B cell (primary cell): ENCODE measurements around the gene CMIP. TPM values are rescaled to one million over a fixed set of nuclear protein-coding genes. Genes with fewer than 3 reads are reported as not detected.

Experiments used
- ATAC-seq: fragments of 200-7000 bp; cut with Tn5 transposase; one replicate; pipeline ENCODE4 v1.10.0; 2021; ENCODE audit warnings: low read depth, mild to moderate bottlenecking, moderate number of reproducible peaks, moderate library complexity
- CTCF ChIA-PET: fragments of 350-600 bp; sonication (Branson Sonifier 250); formaldehyde crosslinking; loops from one replicate; lab custom pipeline; 2021; ENCODE audit warnings: antibody characterized with exemption, inconsistent platforms; lab: Charles Lee
- POLR2A ChIA-PET: fragments of 350-600 bp; sonication (Branson Sonifier 250); formaldehyde crosslinking; loops from one replicate; lab custom pipeline; 2021; ENCODE audit warnings: antibody characterized with exemption; lab: Charles Lee
- DNase-seq: peaks from one replicate; pipeline ENCODE4 v3.0.0; 2013
- H2AFZ ChIP-seq: 2 replicates; pipeline ENCODE4 v1.6.1; 2012; ENCODE audit warnings: mild to moderate bottlenecking, low read depth, low read length; ENCODE audit not compliant: insufficient read depth, poor library complexity, severe bottlenecking
- H3K27ac ChIP-seq, 2 donors: 1 replicate in 1 of 2; 2 replicates in 1 of 2; pipeline ENCODE4 v1.5.1; 2012 to 2013; ENCODE audit warnings: low read length in 2 of 2, mild to moderate bottlenecking in 2 of 2, moderate library complexity in 1 of 2
- H3K27me3 ChIP-seq, 4 experiments: fragments of 200-600 bp in 1 of 4; sonication (generic) in 1 of 4; replicated peaks in 1 of 4; 1 replicate in 2 of 4; 2 replicates in 2 of 4; pipeline versions ENCODE4 v1.6.1 to v1.7.0; 2013 to 2016; ENCODE audit warnings: low read length in 3 of 4, mild to moderate bottlenecking in 2 of 4, mixed read lengths in 1 of 4, moderate library complexity in 1 of 4; ENCODE audit not compliant: insufficient read depth in 4 of 4, control insufficient read depth in 3 of 4; ENCODE audit errors: control extremely low read depth in 1 of 4
- H3K36me3 ChIP-seq, 2 experiments: replicated peaks in 1 of 2; 1 replicate in 1 of 2; 2 replicates in 1 of 2; pipeline versions ENCODE4 v1.6.1 to v1.7.1; 2013; ENCODE audit warnings: low read length in 1 of 2; ENCODE audit not compliant: insufficient read depth in 2 of 2, control insufficient read depth in 1 of 2; ENCODE audit errors: control extremely low read depth in 1 of 2, extremely low read depth in 1 of 2
- H3K4me1 ChIP-seq, 2 donors: fragments of 200-600 bp in 1 of 2; sonication (generic) in 1 of 2; 1 replicate in 1 of 2; 2 replicates in 1 of 2; pipeline versions ENCODE4 v1.5.1 to v1.6.1; 2013 to 2017; ENCODE audit warnings: low read length in 2 of 2; ENCODE audit not compliant: control insufficient read depth in 2 of 2, insufficient read depth in 2 of 2
- H3K4me2 ChIP-seq: replicated peaks from 2 replicates; pipeline ENCODE3; 2012; ENCODE audit warnings: mild to moderate bottlenecking, low read depth, low read length; ENCODE audit not compliant: poor library complexity, severe bottlenecking
- H3K4me3 ChIP-seq, 5 experiments: fragments of 200-600 bp in 1 of 5; sonication (generic) in 1 of 5; 1 replicate in 3 of 5; 2 replicates in 2 of 5; pipeline versions ENCODE4 v1.5.1 to v1.7.0; 2011 to 2016; ENCODE audit warnings: low read length in 4 of 5, mild to moderate bottlenecking in 4 of 5, low read depth in 2 of 5, control low read depth in 1 of 5, moderate library complexity in 1 of 5; ENCODE audit not compliant: insufficient read depth in 1 of 5; ENCODE audit errors: control extremely low read depth in 1 of 5, extremely low read depth in 1 of 5
- H3K79me2 ChIP-seq: fragments of 200-600 bp; sonication (generic); one replicate; pipeline ENCODE4 v1.6.0; 2016; ENCODE audit warnings: low read length; ENCODE audit not compliant: control insufficient read depth, insufficient read depth
- H3K9ac ChIP-seq: fragments of 200-600 bp; sonication (generic); 2 replicates; pipeline ENCODE4 v1.6.1; 2017; ENCODE audit warnings: mild to moderate bottlenecking, low read length, moderate library complexity
- H3K9me3 ChIP-seq, 3 donors: one replicate each; pipeline versions ENCODE4 v1.6.1 to v1.7.1; 2013; ENCODE audit warnings: low read length in 2 of 3; ENCODE audit not compliant: control insufficient read depth in 2 of 3, insufficient read depth in 1 of 3; ENCODE audit errors: control extremely low read depth in 1 of 3
- H4K20me1 ChIP-seq: 2 replicates; pipeline ENCODE4 v1.6.0; 2012; ENCODE audit warnings: mild to moderate bottlenecking, low read length; ENCODE audit not compliant: insufficient read depth, control insufficient read depth, poor library complexity, severe bottlenecking
- H3K27ac Mint-ChIP-seq: one replicate; pipeline ENCODE4 v1.8.0; 2021; ENCODE audit warnings: mixed read lengths
- H3K27me3 Mint-ChIP-seq: one replicate; pipeline ENCODE4 v1.8.0; 2021; ENCODE audit warnings: mixed read lengths
- H3K4me1 Mint-ChIP-seq: one replicate; pipeline ENCODE4 v1.8.0; 2021; ENCODE audit warnings: mixed read lengths
- H3K4me3 Mint-ChIP-seq: one replicate; pipeline ENCODE4 v1.8.0; 2021; ENCODE audit warnings: mixed read lengths
- H3K9me3 Mint-ChIP-seq: one replicate; pipeline ENCODE4 v1.8.0; 2022; ENCODE audit warnings: mixed read lengths; ENCODE audit not compliant: insufficient read depth
- EZH2 ChIP-seq: IDR thresholded peaks from 2 replicates; pipeline ENCODE4 v1.6.1; 2012; ENCODE audit warnings: borderline replicate concordance, low read depth, mild to moderate bottlenecking, moderate library complexity, low read length; ENCODE audit not compliant: insufficient read depth, poor library complexity, severe bottlenecking
- WGBS: methylation state at CpG from one replicate; pipeline ENCODE4 v1.1.5; 2013; ENCODE audit warnings: missing lambda C conversion rate; ENCODE audit not compliant: insufficient coverage; 5-methylcytosine and 5-hydroxymethylcytosine counted together
- intact Hi-C: fragments of 100-400 bp; cut with micrococcal nuclease; formaldehyde crosslinking; loops from one replicate; pipeline ENCODE4 v1.10.0; 2022
- polyA plus RNA-seq: library from polyadenylated mRNA; depleted of rRNA; stranded (reverse); fragments of >200 nt; gene quantifications from 2 replicates; pipeline ENCODE4 v1.2.3, GENCODE V29; 2012
- total RNA-seq, 2 donors: library from RNA; stranded (reverse); fragments of 120-200 nt in 1 of 2; gene quantifications; 1 replicate in 1 of 2; 2 replicates in 1 of 2; pipeline versions ENCODE4 v1.2.3 to v1.2.4, GENCODE V29; 2013 to 2022
- TF ChIP-seq, protein P1 (sequence below): fragments of 200-600 bp; IDR thresholded peaks from one replicate; pipeline ENCODE4 v1.8.0; 2022; ENCODE audit warnings: antibody characterized with exemption, mild to moderate bottlenecking

Gene CMIP
- total and polyA plus RNA-seq, 2 donors (not counting 1 experiment from before 2014, with no cell fraction given) = 27.1 to 155 TPM

DNA sequence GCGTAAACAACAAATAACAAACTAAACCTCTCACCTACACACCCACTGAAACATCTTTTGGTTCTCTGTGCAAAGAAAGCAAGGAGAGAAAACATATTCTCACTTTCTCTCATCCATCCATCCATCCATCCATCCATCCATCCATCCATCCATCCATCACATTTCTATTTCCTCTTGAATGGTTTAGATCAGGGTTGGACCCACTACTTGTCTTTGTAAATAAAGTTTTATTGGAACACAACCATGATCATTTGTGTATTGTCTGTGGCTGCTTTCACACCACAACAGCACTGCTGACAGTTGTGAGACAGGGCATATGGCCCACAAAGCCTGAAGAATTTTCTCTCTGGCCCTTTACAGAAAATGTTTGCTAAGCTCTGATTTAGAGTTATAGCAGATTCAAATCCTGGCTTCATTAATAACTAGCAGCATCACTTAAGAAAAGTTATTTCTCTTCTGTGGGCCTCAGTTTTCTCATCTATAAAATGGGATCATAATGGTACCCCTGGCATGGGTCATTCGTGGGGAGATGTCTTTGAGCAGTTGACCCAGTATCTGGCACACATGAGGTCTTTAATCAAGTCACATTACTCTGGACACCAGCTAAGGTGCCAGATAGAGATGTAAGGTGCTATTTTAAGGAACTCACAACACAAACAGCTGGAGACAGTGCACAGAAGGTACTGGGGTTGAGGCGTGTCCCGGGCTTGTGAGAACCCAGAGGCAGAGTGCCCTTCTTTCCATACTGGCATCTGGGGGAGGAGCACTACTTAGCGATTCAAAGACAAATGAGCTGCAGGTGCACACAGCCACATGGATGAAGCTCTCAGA, 146.3 kb downstream of the CMIP start:
- H3K9me3 Mint-ChIP-seq = no peaks in the 10 kb centered on the region
- H3K79me2 ChIP-seq = peaks cover 99% of the 10 kb centered on the region
- H3K4me1 Mint-ChIP-seq = peaks cover 16% of the 10 kb centered on the region
- intact Hi-C loops = loop anchor here (10.0 kb wide), 1 partner anchor 56 kb away; no protein-coding TSS in a partner anchor
- ATAC-seq = no peak
- peaks cover 80% of the 10 kb centered on the region for H4K20me1 ChIP-seq
- peaks cover 0 to 15% of the 10 kb centered on the region in 2 experiments for H3K36me3 ChIP-seq
- H3K4me3 Mint-ChIP-seq = no peak overlapping the region
- DNase-seq = no peak
- H3K4me3 ChIP-seq = no peak overlapping the region
- no peaks in the 10 kb centered on the region for H3K9me3 ChIP-seq
- no peak overlapping the region for H3K27ac ChIP-seq
- WGBS = 89% methylated on average over 3 of the region's 5 CpGs
- H3K4me2 ChIP-seq = no peak overlapping the region
- ChIA-PET POLR2A (interaction anchor here (0.7 kb wide), 1 partner anchor 13 kb away, joined by 3 read pairs; no protein-coding TSS in a partner anchor), CTCF (interaction anchor here (1.4 kb wide), 1 partner anchor 11 kb away, joined by 4 read pairs; no protein-coding TSS in a partner anchor)
- H3K9ac ChIP-seq = no peak overlapping the region
- no peak for TF ChIP-seq EZH2
- TF ChIP-seq, protein P1, sequence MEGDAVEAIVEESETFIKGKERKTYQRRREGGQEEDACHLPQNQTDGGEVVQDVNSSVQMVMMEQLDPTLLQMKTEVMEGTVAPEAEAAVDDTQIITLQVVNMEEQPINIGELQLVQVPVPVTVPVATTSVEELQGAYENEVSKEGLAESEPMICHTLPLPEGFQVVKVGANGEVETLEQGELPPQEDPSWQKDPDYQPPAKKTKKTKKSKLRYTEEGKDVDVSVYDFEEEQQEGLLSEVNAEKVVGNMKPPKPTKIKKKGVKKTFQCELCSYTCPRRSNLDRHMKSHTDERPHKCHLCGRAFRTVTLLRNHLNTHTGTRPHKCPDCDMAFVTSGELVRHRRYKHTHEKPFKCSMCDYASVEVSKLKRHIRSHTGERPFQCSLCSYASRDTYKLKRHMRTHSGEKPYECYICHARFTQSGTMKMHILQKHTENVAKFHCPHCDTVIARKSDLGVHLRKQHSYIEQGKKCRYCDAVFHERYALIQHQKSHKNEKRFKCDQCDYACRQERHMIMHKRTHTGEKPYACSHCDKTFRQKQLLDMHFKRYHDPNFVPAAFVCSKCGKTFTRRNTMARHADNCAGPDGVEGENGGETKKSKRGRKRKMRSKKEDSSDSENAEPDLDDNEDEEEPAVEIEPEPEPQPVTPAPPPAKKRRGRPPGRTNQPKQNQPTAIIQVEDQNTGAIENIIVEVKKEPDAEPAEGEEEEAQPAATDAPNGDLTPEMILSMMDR = no peak
- H3K4me1 ChIP-seq = no peaks in the 10 kb centered on the region
- no peaks in the 10 kb centered on the region for H3K27me3 Mint-ChIP-seq
- no peak overlapping the region for H2AFZ ChIP-seq
- peak overlapping the region; percentile 46 for H3K27ac Mint-ChIP-seq
- H3K27me3 ChIP-seq = no peaks in the 10 kb centered on the region

DNA sequence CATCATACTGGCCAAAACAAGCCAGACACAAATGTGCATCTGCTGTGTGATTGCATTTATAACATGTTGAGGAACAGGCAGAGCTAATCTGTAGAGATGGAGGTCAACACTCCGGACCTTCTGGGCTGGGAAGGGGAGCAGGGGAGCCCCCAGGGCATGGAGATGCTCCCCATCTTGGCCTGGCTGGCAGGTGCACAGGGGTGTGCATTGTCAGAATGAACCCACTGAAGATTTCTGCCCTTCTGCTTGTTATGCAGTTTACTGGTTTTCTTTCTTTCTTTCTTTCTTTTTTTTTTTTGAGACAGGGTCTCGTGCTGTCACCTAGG, 146.9 kb downstream of the CMIP start:
- no peak overlapping the region for H3K27ac ChIP-seq
- H3K79me2 ChIP-seq = peaks cover 99% of the 10 kb centered on the region
- no peaks in the 10 kb centered on the region for H3K27me3 Mint-ChIP-seq
- no peak overlapping the region for H3K4me3 Mint-ChIP-seq
- no peak overlapping the region for H2AFZ ChIP-seq
- no peaks in the 10 kb centered on the region for H3K27me3 ChIP-seq
- no peaks in the 10 kb centered on the region for H3K4me1 ChIP-seq
- H3K9me3 Mint-ChIP-seq = no peaks in the 10 kb centered on the region
- peaks cover 78% of the 10 kb centered on the region for H4K20me1 ChIP-seq
- ChIA-PET CTCF (interaction anchor here (1.4 kb wide), 1 partner anchor 10 kb away, joined by 4 read pairs; no protein-coding TSS in a partner anchor), POLR2A (interaction anchor here (0.7 kb wide), 1 partner anchor 12 kb away, joined by 3 read pairs; no protein-coding TSS in a partner anchor)
- H3K4me2 ChIP-seq = no peak overlapping the region
- DNase-seq = no peak
- peaks cover 16% of the 10 kb centered on the region for H3K4me1 Mint-ChIP-seq
- TF ChIP-seq, protein P1 = no peak
- TF ChIP-seq EZH2 = no peak
- H3K9ac ChIP-seq = no peak overlapping the region
- intact Hi-C loops = loop anchor here (10.0 kb wide), 1 partner anchor 57 kb away; no protein-coding TSS in a partner anchor
- no peaks in the 10 kb centered on the region for H3K9me3 ChIP-seq
- no peak for ATAC-seq
- H3K4me3 ChIP-seq = no peak overlapping the region
- peak overlapping the region; percentile 46 for H3K27ac Mint-ChIP-seq
- WGBS = 94% methylated on average over 1 of the region's 2 CpGs
- H3K36me3 ChIP-seq = peaks cover 0 to 17% of the 10 kb centered on the region in 2 experiments
